Vagina (tissue), 2 donors: Measurements from ENCODE around the gene HERC2. TPM values are rescaled to one million over a fixed set of nuclear protein-coding genes. Genes with fewer than 3 reads are reported as not detected.
A peak's percentile ranks its signal among the peaks of the same experiment; 100 is the strongest.

Experiments
- DNase-seq, 2 donors: peaks; one replicate each; pipeline ENCODE4 v3.0.0-alpha.2; 2017; ENCODE audit errors: extremely low spot score in 2 of 2
- H3K27ac ChIP-seq: fragments of 200-600 bp; sonication (generic); one replicate; pipeline ENCODE4 v1.5.1; 2019
- H3K27me3 ChIP-seq: fragments of 200-600 bp; sonication (generic); one replicate; pipeline ENCODE4 v1.5.1; 2019
- H3K36me3 ChIP-seq, 2 donors: fragments of 200-600 bp; sonication (generic); one replicate each; pipeline ENCODE4 v1.5.1; 2017 to 2019
- H3K4me1 ChIP-seq: fragments of 200-600 bp; sonication (generic); one replicate; pipeline ENCODE4 v1.5.1; 2019
- H3K4me3 ChIP-seq, 2 donors: fragments of 200-600 bp; sonication (generic); 1 replicate in 1 of 2; 2 replicates in 1 of 2; pipeline ENCODE4 v1.5.1; 2016 to 2019
- H3K9me3 ChIP-seq: fragments of 200-600 bp; sonication (generic); one replicate; pipeline ENCODE4 v1.5.1; 2019
- CTCF ChIP-seq, 3 experiments: fragments of 450-650 bp in 2 of 3; fragments of 200-600 bp in 1 of 3; sonication (generic) in 1 of 3; IDR thresholded peaks; one replicate each; pipeline ENCODE4 v1.5.1; 2017 to 2019; ENCODE audit warnings: antibody characterized with exemption in 3 of 3, mild to moderate bottlenecking in 2 of 3, moderate library complexity in 2 of 3
- POLR2A ChIP-seq, 2 donors: fragments of 450-650 bp; IDR thresholded peaks; one replicate each; pipeline ENCODE4 v1.6.1; 2017; ENCODE audit warnings: antibody characterized with exemption in 2 of 2, mild to moderate bottlenecking in 2 of 2, moderate library complexity in 2 of 2
- POLR2AphosphoS5 ChIP-seq, 2 donors: sonication (generic); formaldehyde crosslinking; IDR thresholded peaks; one replicate each; pipeline ENCODE4 v1.9.0; 2017; ENCODE audit warnings: antibody characterized with exemption in 2 of 2, mild to moderate bottlenecking in 2 of 2, low read depth in 1 of 2; ENCODE audit not compliant: insufficient read depth in 1 of 2
- intact Hi-C: fragments of 100-400 bp; cut with DNase I; formaldehyde crosslinking; loops from one replicate; pipeline ENCODE4 v1.15.1; 2023
- total RNA-seq: library from RNA; depleted of rRNA; stranded (reverse); fragments of >200 nt; gene quantifications from one replicate; pipeline ENCODE4 v1.2.3, GENCODE V29; 2016

Gene HERC2
- total RNA-seq, 1 donor from 2014 or later: 45.2 TPM

GRCh38 chr15:28127036-28127435, 194.9 kb downstream of the HERC2 start:
- H3K36me3 ChIP-seq: peaks cover 0 to 27% of the 10 kb centered on the region in 2 donors
- DNase-seq: no peak
- H3K27me3 ChIP-seq: no peaks in the 10 kb centered on the region
- no peak overlapping the region for H3K4me3 ChIP-seq
- intact Hi-C loops: no loop called here
- TF ChIP-seq CTCF (IDR thresholded peaks at IDR 0.05) (no peak), POLR2A (IDR thresholded peaks at IDR 0.05) (no peak), POLR2AphosphoS5 (IDR thresholded peaks at IDR 0.05; ENCODE audit: insufficient read depth in 1 of 2, low read depth in 1 of 2) (no peak)
- no peaks in the 10 kb centered on the region for H3K4me1 ChIP-seq
- no peak overlapping the region for H3K27ac ChIP-seq
- no peaks in the 10 kb centered on the region for H3K9me3 ChIP-seq

GRCh38 chr15:28125673-28126651, 196.0 kb downstream of the HERC2 start:
- DNase-seq: no peak
- H3K27me3 ChIP-seq: no peaks in the 10 kb centered on the region
- H3K4me1 ChIP-seq: no peaks in the 10 kb centered on the region
- no peak overlapping the region for H3K4me3 ChIP-seq
- H3K27ac ChIP-seq: no peak overlapping the region
- peaks cover 0 to 23% of the 10 kb centered on the region in 2 donors for H3K36me3 ChIP-seq
- no peaks in the 10 kb centered on the region for H3K9me3 ChIP-seq
- no peak for TF ChIP-seq POLR2AphosphoS5 (IDR thresholded peaks at IDR 0.05; ENCODE audit: insufficient read depth in 1 of 2, low read depth in 1 of 2)
- peak in 1 of 3 experiments; percentile 53 for TF ChIP-seq CTCF (IDR thresholded peaks at IDR 0.05)
- intact Hi-C loops: no loop called here

- Histone ChIP-seq H3K27ac (no peak overlapping the region), H3K4me1 (no peaks in the 10 kb centered on the region), H3K4me3 (no peak overlapping the region), H3K27me3 (no peaks in the 10 kb centered on the region), H3K36me3 (peaks cover 0 to 26% of the 10 kb centered on the region in 2 donors), H3K9me3 (no peaks in the 10 kb centered on the region)
- TF ChIP-seq CTCF (IDR thresholded peaks at IDR 0.05): no peak
- no peak for TF ChIP-seq POLR2A (IDR thresholded peaks at IDR 0.05)
- no peak for TF ChIP-seq POLR2AphosphoS5 (IDR thresholded peaks at IDR 0.05; ENCODE audit: insufficient read depth in 1 of 2, low read depth in 1 of 2)
- intact Hi-C loops: no loop called here
- DNase-seq: no peak
Measured at GRCh38 chr15:28124841-28125240, 197.1 kb downstream of the HERC2 start.

- H3K27me3 ChIP-seq: no peaks in the 10 kb centered on the region
- intact Hi-C loops: no loop called here
- H3K9me3 ChIP-seq: no peaks in the 10 kb centered on the region
- H3K27ac ChIP-seq: no peak overlapping the region
- TF ChIP-seq CTCF (IDR thresholded peaks at IDR 0.05): peak; percentile 38 to 45 (median 44)
- TF ChIP-seq POLR2A (IDR thresholded peaks at IDR 0.05): no peak
- TF ChIP-seq POLR2AphosphoS5 (IDR thresholded peaks at IDR 0.05; ENCODE audit: insufficient read depth in 1 of 2, low read depth in 1 of 2): peak in 1 of 2 donors; percentile 84
- H3K4me3 ChIP-seq: no peak overlapping the region
- peaks cover 0 to 22% of the 10 kb centered on the region in 2 donors for H3K36me3 ChIP-seq
- no peaks in the 10 kb centered on the region for H3K4me1 ChIP-seq
- DNase-seq: no peak
Measured at GRCh38 chr15:28123408-28124023, 198.5 kb downstream of the HERC2 start.
